Subcutaneous adipose tissue (tissue), 4 donors: ENCODE measurements around the gene HSF2BP. TPM values are rescaled to one million over a fixed set of nuclear protein-coding genes. Genes with fewer than 3 reads are reported as not detected.

ENCODE experiments used
- CTCF ChIP-seq: fragments of 450-650 bp; IDR thresholded peaks from one replicate; pipeline ENCODE4 v1.5.1; 2016; ENCODE audit warnings: low read depth, mild to moderate bottlenecking, control low read depth, antibody characterized with exemption, moderate library complexity
- total RNA-seq, 4 donors: library from RNA; depleted of rRNA; stranded (reverse); fragments of >200 nt; gene quantifications; one replicate each; pipeline ENCODE4 v1.1.0, GENCODE V29; 2016

HSF2BP gene
- total RNA-seq, 4 donors from 2014 or later = 0.34 to 0.94 (median 0.44) TPM; not detected in 1

- TF ChIP-seq CTCF = no peak
These were observed 56.1 kb downstream of the HSF2BP start for GRCh38 chr21:43603233-43603626.

- no peak for TF ChIP-seq CTCF
These were observed 56.7 kb downstream of the HSF2BP start for GRCh38 chr21:43602266-43603232.

GRCh38 chr21:43600642-43601402, 58.5 kb downstream of the HSF2BP start:
- TF ChIP-seq CTCF = no peak

- no peak for TF ChIP-seq CTCF
These were observed 59.6 kb downstream of the HSF2BP start for GRCh38 chr21:43599728-43600127.

- no peak for TF ChIP-seq CTCF
These were observed 60.7 kb downstream of the HSF2BP start for GRCh38 chr21:43598416-43599120.

GRCh38 chr21:43597540-43598250, 61.6 kb downstream of the HSF2BP start:
- no peak for TF ChIP-seq CTCF
